ENCODE measurements around the gene NSUN4. TPM values are rescaled to one million over a fixed set of nuclear protein-coding genes. Genes with fewer than 3 reads are reported as not detected.

The NSUN4 gene
- total and polyA plus RNA-seq, 2 donors (not counting 1 experiment from before 2014, with no cell fraction given): 16.0 to 16.9 TPM

DNA sequence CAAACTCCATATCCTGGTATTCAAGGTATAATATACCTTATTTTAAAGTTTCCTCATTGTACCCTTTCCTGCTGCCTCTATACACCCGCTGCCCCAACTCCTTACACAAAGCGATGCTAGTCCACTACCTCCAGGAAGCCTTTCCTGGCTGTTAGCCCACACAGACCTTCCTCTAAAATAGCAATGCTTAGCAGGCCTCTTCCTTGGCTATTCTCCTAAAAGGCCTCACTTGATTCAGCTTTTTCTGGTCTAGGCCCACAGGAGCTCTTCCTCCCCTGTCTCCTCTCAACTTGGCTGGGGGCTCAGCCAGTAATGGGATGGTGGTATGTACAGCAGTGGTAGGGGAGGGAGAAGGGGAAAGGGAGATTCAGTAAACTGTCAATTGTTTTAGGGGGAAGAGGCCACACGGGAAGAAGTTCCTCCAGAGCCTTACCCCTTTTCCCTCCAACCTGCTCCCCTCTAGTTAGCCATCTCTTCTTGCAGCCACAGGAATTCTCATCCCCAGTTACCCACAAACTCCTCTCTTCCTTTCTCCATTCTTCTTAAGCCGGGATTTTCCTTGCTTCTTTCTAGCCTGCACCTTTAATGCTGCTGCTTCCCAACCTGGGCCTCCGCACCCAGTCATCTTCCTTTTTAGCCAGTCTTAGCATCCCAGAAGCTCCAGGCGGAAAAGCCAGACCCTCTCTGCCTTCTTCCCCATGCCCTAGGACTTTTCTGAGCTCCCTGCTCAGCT lies 39.8 kb upstream of the NSUN4 start:
- Histone ChIP-seq H3K9ac (ENCODE audit: insufficient read depth, low read length) (peak overlapping the region; percentile 97), H3K79me2 (ENCODE audit: control insufficient read depth, insufficient read depth, low read length) (peaks cover 81% of the 10 kb centered on the region), H3K27ac (ENCODE audit: insufficient read depth, low read length) (peak overlapping the region; percentile 97), H2AFZ (ENCODE audit: low read length) (no peak overlapping the region), H3K36me3 (ENCODE audit: control insufficient read depth, insufficient read depth, low read length) (peaks cover 4% of the 10 kb centered on the region), H3K27me3 (ENCODE audit: control insufficient read depth, insufficient read depth, low read length) (no peaks in the 10 kb centered on the region), H3K9me3 (ENCODE audit: control insufficient read depth, insufficient read depth, low read depth, low read length) (no peaks in the 10 kb centered on the region), H3K4me3 (replicated peaks in 1 of 4; ENCODE audit: control extremely low read depth in 1 of 4, insufficient read depth in 1 of 4, low read depth in 3 of 4, low read length in 4 of 4) (peak overlapping the region; percentile 59 to 88 (median 76)), H4K20me1 (ENCODE audit: control insufficient read depth, extremely low read depth, insufficient read depth, low read length) (no peaks in the 10 kb centered on the region), H3K4me2 (ENCODE audit: extremely low read depth, insufficient read depth, low read length) (peak overlapping the region; percentile 98), H3K4me1 (ENCODE audit: control insufficient read depth, extremely low read depth, insufficient read depth, low read length) (peaks cover 9% of the 10 kb centered on the region)
- TF ChIP-seq EZH2 (IDR thresholded peaks at IDR 0.05; ENCODE audit: low read length, missing control alignments): no peak
- TF ChIP-seq, protein P1, sequence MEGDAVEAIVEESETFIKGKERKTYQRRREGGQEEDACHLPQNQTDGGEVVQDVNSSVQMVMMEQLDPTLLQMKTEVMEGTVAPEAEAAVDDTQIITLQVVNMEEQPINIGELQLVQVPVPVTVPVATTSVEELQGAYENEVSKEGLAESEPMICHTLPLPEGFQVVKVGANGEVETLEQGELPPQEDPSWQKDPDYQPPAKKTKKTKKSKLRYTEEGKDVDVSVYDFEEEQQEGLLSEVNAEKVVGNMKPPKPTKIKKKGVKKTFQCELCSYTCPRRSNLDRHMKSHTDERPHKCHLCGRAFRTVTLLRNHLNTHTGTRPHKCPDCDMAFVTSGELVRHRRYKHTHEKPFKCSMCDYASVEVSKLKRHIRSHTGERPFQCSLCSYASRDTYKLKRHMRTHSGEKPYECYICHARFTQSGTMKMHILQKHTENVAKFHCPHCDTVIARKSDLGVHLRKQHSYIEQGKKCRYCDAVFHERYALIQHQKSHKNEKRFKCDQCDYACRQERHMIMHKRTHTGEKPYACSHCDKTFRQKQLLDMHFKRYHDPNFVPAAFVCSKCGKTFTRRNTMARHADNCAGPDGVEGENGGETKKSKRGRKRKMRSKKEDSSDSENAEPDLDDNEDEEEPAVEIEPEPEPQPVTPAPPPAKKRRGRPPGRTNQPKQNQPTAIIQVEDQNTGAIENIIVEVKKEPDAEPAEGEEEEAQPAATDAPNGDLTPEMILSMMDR (conservative IDR thresholded peaks at IDR 0.05 in 1 of 2, IDR thresholded peaks at IDR 0.05 in 1 of 2; ENCODE audit: low read depth in 1 of 2, low read length in 2 of 2): no peak
- peak; percentile 53 to 55 for DNase-seq (ENCODE audit: low read depth in 2 of 2)

DNA sequence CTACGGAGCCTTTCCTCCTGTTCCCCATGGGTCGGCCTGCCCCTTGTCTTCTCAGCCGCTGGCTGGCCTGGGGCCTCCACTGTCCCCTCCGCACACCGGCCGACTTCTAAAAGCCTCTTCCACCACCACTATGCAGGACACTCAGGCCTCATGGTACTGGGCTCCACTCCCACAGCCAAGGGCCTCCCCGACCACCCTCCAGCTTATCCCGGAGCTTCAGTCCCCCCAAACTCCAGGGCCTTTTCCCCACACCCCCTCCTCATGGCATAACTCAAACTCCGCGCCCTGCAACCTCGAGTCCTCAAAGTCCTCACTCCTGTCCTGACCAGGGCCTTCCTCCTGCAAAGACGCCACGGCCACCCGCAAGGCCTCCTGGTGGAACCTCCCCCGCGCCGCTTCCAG lies 39.2 kb upstream of the NSUN4 start:
- Histone ChIP-seq H3K27ac (ENCODE audit: insufficient read depth, low read length) (peak overlapping the region; percentile 97), H4K20me1 (ENCODE audit: control insufficient read depth, extremely low read depth, insufficient read depth, low read length) (no peaks in the 10 kb centered on the region), H3K36me3 (ENCODE audit: control insufficient read depth, insufficient read depth, low read length) (peaks cover 4% of the 10 kb centered on the region), H3K4me3 (replicated peaks in 1 of 4; ENCODE audit: control extremely low read depth in 1 of 4, insufficient read depth in 1 of 4, low read depth in 3 of 4, low read length in 4 of 4) (peak overlapping the region; percentile 59 to 88 (median 76)), H3K9me3 (ENCODE audit: control insufficient read depth, insufficient read depth, low read depth, low read length) (no peaks in the 10 kb centered on the region), H3K27me3 (ENCODE audit: control insufficient read depth, insufficient read depth, low read length) (no peaks in the 10 kb centered on the region), H3K9ac (ENCODE audit: insufficient read depth, low read length) (peak overlapping the region; percentile 97), H3K79me2 (ENCODE audit: control insufficient read depth, insufficient read depth, low read length) (peaks cover 86% of the 10 kb centered on the region), H2AFZ (ENCODE audit: low read length) (no peak overlapping the region), H3K4me1 (ENCODE audit: control insufficient read depth, extremely low read depth, insufficient read depth, low read length) (peaks cover 9% of the 10 kb centered on the region), H3K4me2 (ENCODE audit: extremely low read depth, insufficient read depth, low read length) (peak overlapping the region; percentile 98)
- no peak for TF ChIP-seq EZH2 (IDR thresholded peaks at IDR 0.05; ENCODE audit: low read length, missing control alignments)
- TF ChIP-seq, protein P1 (conservative IDR thresholded peaks at IDR 0.05 in 1 of 2, IDR thresholded peaks at IDR 0.05 in 1 of 2; ENCODE audit: low read depth in 1 of 2, low read length in 2 of 2): no peak
- no peak for DNase-seq (ENCODE audit: low read depth in 2 of 2)

DNA sequence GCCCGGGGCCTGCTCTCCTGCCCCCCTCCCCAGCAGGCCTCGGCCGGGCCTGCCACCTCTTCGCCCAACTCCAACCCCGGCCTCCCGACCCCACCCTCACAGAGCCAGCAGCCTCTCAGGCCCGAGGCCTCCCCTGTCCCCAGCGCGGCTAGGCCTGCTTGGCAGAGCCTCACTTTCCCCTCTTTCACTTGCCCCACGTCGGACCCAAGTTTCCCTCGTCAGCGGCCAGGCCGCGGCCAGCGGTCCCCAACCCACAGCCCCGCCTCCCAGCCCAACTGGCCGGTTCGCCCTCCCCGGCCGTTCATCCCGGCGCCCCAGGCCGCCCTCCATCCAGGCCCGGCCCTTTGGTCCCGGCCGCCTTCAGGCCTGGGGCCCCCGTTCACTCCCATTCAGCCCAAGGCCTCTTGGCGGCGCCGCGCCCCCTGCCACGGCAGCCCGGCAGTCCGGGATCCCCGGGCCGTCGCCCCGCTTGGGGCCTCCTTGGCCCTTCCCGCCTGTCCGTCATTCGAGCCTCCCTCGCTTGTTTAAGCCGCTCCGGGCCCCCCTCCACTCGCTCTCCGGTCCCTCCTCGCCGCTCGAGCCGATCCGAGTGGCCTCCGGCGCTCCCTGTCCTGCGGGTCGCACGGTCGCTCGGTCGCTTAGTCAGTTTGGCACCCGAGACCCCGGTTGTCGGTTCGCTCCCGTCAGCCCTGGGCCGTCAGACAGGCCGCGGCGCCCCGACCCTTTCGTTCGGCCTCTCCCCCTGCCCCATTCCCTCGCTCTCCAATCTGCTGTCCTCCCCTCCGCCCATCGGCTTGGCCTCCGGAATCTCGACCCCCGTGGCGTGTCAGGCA lies 38.6 kb upstream of the NSUN4 start:
- H3K27me3 ChIP-seq (ENCODE audit: control insufficient read depth, insufficient read depth, low read length): no peaks in the 10 kb centered on the region
- H3K9me3 ChIP-seq (ENCODE audit: control insufficient read depth, insufficient read depth, low read depth, low read length): no peaks in the 10 kb centered on the region
- no peak overlapping the region for H2AFZ ChIP-seq (ENCODE audit: low read length)
- TF ChIP-seq EZH2 (IDR thresholded peaks at IDR 0.05; ENCODE audit: low read length, missing control alignments): no peak
- TF ChIP-seq, protein P1 (conservative IDR thresholded peaks at IDR 0.05 in 1 of 2, IDR thresholded peaks at IDR 0.05 in 1 of 2; ENCODE audit: low read depth in 1 of 2, low read length in 2 of 2): no peak
- H3K4me1 ChIP-seq (ENCODE audit: control insufficient read depth, extremely low read depth, insufficient read depth, low read length): peaks cover 9% of the 10 kb centered on the region
- peak; percentile 66 to 74 for DNase-seq (ENCODE audit: low read depth in 2 of 2)
- peak overlapping the region; percentile 59 to 88 (median 76) for H3K4me3 ChIP-seq (replicated peaks in 1 of 4; ENCODE audit: control extremely low read depth in 1 of 4, insufficient read depth in 1 of 4, low read depth in 3 of 4, low read length in 4 of 4)
- peaks cover 93% of the 10 kb centered on the region for H3K79me2 ChIP-seq (ENCODE audit: control insufficient read depth, insufficient read depth, low read length)
- H3K36me3 ChIP-seq (ENCODE audit: control insufficient read depth, insufficient read depth, low read length): peaks cover 2% of the 10 kb centered on the region
- H3K4me2 ChIP-seq (ENCODE audit: extremely low read depth, insufficient read depth, low read length): peak overlapping the region; percentile 98
- H3K9ac ChIP-seq (ENCODE audit: insufficient read depth, low read length): peak overlapping the region; percentile 97
- no peaks in the 10 kb centered on the region for H4K20me1 ChIP-seq (ENCODE audit: control insufficient read depth, extremely low read depth, insufficient read depth, low read length)
- peak overlapping the region; percentile 97 for H3K27ac ChIP-seq (ENCODE audit: insufficient read depth, low read length)
